Lower leg skin (tissue), 3 donors: ENCODE results near the gene SCGB1C2.

ENCODE experiments used
- POLR2A ChIP-seq, 2 donors: fragments of 450-650 bp; IDR thresholded peaks; one replicate each; pipeline ENCODE4 v1.6.1; 2016 to 2017; ENCODE audit warnings: antibody characterized with exemption in 2 of 2, mild to moderate bottlenecking in 1 of 2, moderate library complexity in 1 of 2
- TF ChIP-seq, protein P1 (sequence below), 3 donors: fragments of 450-650 bp; IDR thresholded peaks; one replicate each; pipeline ENCODE4 v1.5.1; 2016; ENCODE audit warnings: antibody characterized with exemption in 3 of 3, mild to moderate bottlenecking in 3 of 3, moderate library complexity in 2 of 3

DNA sequence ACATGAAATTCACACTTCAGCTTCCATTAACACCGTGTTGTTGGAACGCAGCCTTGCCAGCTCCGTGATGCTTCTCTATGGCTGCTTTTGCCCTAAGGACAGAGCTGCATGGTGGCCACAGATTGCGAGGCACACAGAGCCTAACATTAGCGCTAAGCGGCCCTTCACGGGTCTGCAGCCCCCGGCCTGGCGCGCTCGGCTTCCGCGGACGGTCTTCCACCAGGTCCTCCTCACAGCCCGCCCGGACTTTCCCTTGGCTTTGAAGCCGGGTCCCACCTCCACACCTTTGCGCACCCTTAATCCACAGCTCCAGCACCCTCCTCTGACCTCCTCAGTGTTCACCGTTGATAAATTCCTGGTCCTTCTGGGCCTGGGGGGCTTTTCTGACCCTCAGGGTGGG, 19.6 kb downstream of the SCGB1C2 start:
- TF ChIP-seq, protein P1, sequence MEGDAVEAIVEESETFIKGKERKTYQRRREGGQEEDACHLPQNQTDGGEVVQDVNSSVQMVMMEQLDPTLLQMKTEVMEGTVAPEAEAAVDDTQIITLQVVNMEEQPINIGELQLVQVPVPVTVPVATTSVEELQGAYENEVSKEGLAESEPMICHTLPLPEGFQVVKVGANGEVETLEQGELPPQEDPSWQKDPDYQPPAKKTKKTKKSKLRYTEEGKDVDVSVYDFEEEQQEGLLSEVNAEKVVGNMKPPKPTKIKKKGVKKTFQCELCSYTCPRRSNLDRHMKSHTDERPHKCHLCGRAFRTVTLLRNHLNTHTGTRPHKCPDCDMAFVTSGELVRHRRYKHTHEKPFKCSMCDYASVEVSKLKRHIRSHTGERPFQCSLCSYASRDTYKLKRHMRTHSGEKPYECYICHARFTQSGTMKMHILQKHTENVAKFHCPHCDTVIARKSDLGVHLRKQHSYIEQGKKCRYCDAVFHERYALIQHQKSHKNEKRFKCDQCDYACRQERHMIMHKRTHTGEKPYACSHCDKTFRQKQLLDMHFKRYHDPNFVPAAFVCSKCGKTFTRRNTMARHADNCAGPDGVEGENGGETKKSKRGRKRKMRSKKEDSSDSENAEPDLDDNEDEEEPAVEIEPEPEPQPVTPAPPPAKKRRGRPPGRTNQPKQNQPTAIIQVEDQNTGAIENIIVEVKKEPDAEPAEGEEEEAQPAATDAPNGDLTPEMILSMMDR (IDR thresholded peaks at IDR 0.05) = no peak
- TF ChIP-seq POLR2A (IDR thresholded peaks at IDR 0.05) = no peak
